ENCODE results near the gene GIT2. TPM values are rescaled to one million over a fixed set of nuclear protein-coding genes. Genes with fewer than 3 reads are reported as not detected.

The GIT2 gene
- total and polyA plus RNA-seq, 2 donors (not counting 1 experiment from before 2014, with no cell fraction given), result 75.2 to 163 TPM

- 93% methylated on average over 3 of the region's 7 CpGs for WGBS (ENCODE audit: insufficient coverage)
- H2AFZ ChIP-seq (ENCODE audit: insufficient read depth, low read depth, low read length, poor library complexity, severe bottlenecking), result no peak overlapping the region
- ChIA-PET CTCF (interaction anchor here (1.0 to 1.1 kb wide), 2 partner anchors 10 to 51 kb away, joined by 3 read pairs; no protein-coding TSS in a partner anchor), POLR2A (no interaction called here)
- TF ChIP-seq CTCF (IDR thresholded peaks at IDR 0.05) (no peak), EZH2 (IDR thresholded peaks at IDR 0.05; ENCODE audit: borderline replicate concordance, insufficient read depth, low read depth, low read length, poor library complexity, severe bottlenecking) (no peak)
- no peak overlapping the region for H3K27ac ChIP-seq (ENCODE audit: low read length in 2 of 2)
- H3K4me1 ChIP-seq (ENCODE audit: control insufficient read depth in 2 of 2, insufficient read depth in 2 of 2, low read length in 2 of 2), result no peaks in the 10 kb centered on the region
- no peaks in the 10 kb centered on the region for H4K20me1 ChIP-seq (ENCODE audit: control insufficient read depth, insufficient read depth, low read length, poor library complexity, severe bottlenecking)
- Mint-ChIP-seq H3K27ac (no peak overlapping the region), H3K4me3 (no peak overlapping the region), H3K4me1 (peaks cover 15% of the 10 kb centered on the region), H3K27me3 (no peaks in the 10 kb centered on the region), H3K9me3 (ENCODE audit: insufficient read depth) (no peaks in the 10 kb centered on the region)
- peaks cover 6% of the 10 kb centered on the region for H3K79me2 ChIP-seq (ENCODE audit: control insufficient read depth, insufficient read depth, low read length)
- H3K9me3 ChIP-seq (ENCODE audit: control extremely low read depth in 1 of 3, control insufficient read depth in 2 of 3, insufficient read depth in 1 of 3, low read length in 2 of 3), result no peaks in the 10 kb centered on the region
- peaks cover 17 to 83% of the 10 kb centered on the region in 2 experiments for H3K36me3 ChIP-seq (replicated peaks in 1 of 2; ENCODE audit: control extremely low read depth in 1 of 2, control insufficient read depth in 1 of 2, extremely low read depth in 1 of 2, insufficient read depth in 2 of 2, low read length in 1 of 2)
- intact Hi-C loops (cut with micrococcal nuclease), result no loop called here
- ATAC-seq (ENCODE audit: low read depth) (no peak), DNase-seq (no peak)
- no peaks in the 10 kb centered on the region for H3K27me3 ChIP-seq (replicated peaks in 1 of 4; ENCODE audit: control extremely low read depth in 1 of 4, control insufficient read depth in 3 of 4, insufficient read depth in 4 of 4, low read length in 3 of 4)
- no peak overlapping the region for H3K9ac ChIP-seq (ENCODE audit: low read length)
- H3K4me2 ChIP-seq (replicated peaks; ENCODE audit: low read depth, low read length, poor library complexity, severe bottlenecking), result no peak overlapping the region
- no peak overlapping the region for H3K4me3 ChIP-seq (ENCODE audit: control extremely low read depth in 1 of 5, extremely low read depth in 1 of 5, insufficient read depth in 1 of 5, low read depth in 2 of 5, low read length in 4 of 5)
Observed at GRCh38 chr12:110035534-110036104, 39.5 kb upstream of the GIT2 start.

GRCh38 chr12:110033888-110034287 lies 37.7 kb upstream of the GIT2 start:
- Histone ChIP-seq H3K4me2 (replicated peaks; ENCODE audit: low read depth, low read length, poor library complexity, severe bottlenecking) (no peak overlapping the region), H4K20me1 (ENCODE audit: control insufficient read depth, insufficient read depth, low read length, poor library complexity, severe bottlenecking) (no peaks in the 10 kb centered on the region), H3K9me3 (ENCODE audit: control extremely low read depth in 1 of 3, control insufficient read depth in 2 of 3, insufficient read depth in 1 of 3, low read length in 2 of 3) (no peaks in the 10 kb centered on the region), H3K4me1 (ENCODE audit: control insufficient read depth in 2 of 2, insufficient read depth in 2 of 2, low read length in 2 of 2) (no peaks in the 10 kb centered on the region), H3K27ac (ENCODE audit: low read length in 2 of 2) (no peak overlapping the region), H3K36me3 (replicated peaks in 1 of 2; ENCODE audit: control extremely low read depth in 1 of 2, control insufficient read depth in 1 of 2, extremely low read depth in 1 of 2, insufficient read depth in 2 of 2, low read length in 1 of 2) (peaks cover 26 to 86% of the 10 kb centered on the region in 2 experiments), H2AFZ (ENCODE audit: insufficient read depth, low read depth, low read length, poor library complexity, severe bottlenecking) (no peak overlapping the region), H3K9ac (ENCODE audit: low read length) (no peak overlapping the region), H3K27me3 (replicated peaks in 1 of 4; ENCODE audit: control extremely low read depth in 1 of 4, control insufficient read depth in 3 of 4, insufficient read depth in 4 of 4, low read length in 3 of 4) (no peaks in the 10 kb centered on the region), H3K4me3 (ENCODE audit: control extremely low read depth in 1 of 5, extremely low read depth in 1 of 5, insufficient read depth in 1 of 5, low read depth in 2 of 5, low read length in 4 of 5) (no peak overlapping the region), H3K79me2 (ENCODE audit: control insufficient read depth, insufficient read depth, low read length) (peaks cover 6% of the 10 kb centered on the region)
- Mint-ChIP-seq H3K4me1 (peaks cover 3% of the 10 kb centered on the region), H3K27ac (no peak overlapping the region), H3K27me3 (no peaks in the 10 kb centered on the region), H3K4me3 (no peak overlapping the region), H3K9me3 (ENCODE audit: insufficient read depth) (no peaks in the 10 kb centered on the region)
- ATAC-seq (ENCODE audit: low read depth) (no peak), DNase-seq (no peak)
- POLR2A ChIA-PET, result no interaction called here
- CTCF ChIA-PET, result interaction anchor here (1.4 kb wide), 1 partner anchor 10 kb away, joined by 5 read pairs; no protein-coding TSS in a partner anchor
- 89% methylated on average over 1 of the region's 3 CpGs for WGBS (ENCODE audit: insufficient coverage)
- TF ChIP-seq CTCF (IDR thresholded peaks at IDR 0.05), result no peak
- intact Hi-C loops (cut with micrococcal nuclease), result loop anchor here (2.0 kb wide), 1 partner anchor 19 kb away; no protein-coding TSS in a partner anchor

All from B cell (primary cell).